GM13977 (cell line): ENCODE measurements around the gene VIPR2.

Experiments used
- DNase-seq: peaks from one replicate; pipeline ENCODE4 v3.0.0; 2012; ENCODE audit warnings: low spot score
- CTCF ChIP-seq: IDR thresholded peaks from 2 replicates; pipeline ENCODE4 v1.5.1; 2012; ENCODE audit warnings: mild to moderate bottlenecking, control low read depth; ENCODE audit not compliant: insufficient read depth; ENCODE audit errors: extremely low read depth, missing control alignments
- in situ Hi-C: fragments of 300-500 bp; cut with MboI; formaldehyde crosslinking; loops from one replicate; pipeline ENCODE4 v1.12.0; 2022; ENCODE audit warnings: low sequenced_read_pairs, low pct_unique_long_range_greater_than_20kb, mixed read lengths, inconsistent platforms; ENCODE audit not compliant: unreplicated experiment

The VIPR2 gene

GRCh38 chr7:159113056-159113455, 31.6 kb downstream of the VIPR2 start:
- in situ Hi-C loops: no loop called here
- TF ChIP-seq CTCF: no peak
- no peak for DNase-seq

- in situ Hi-C loops: no loop called here
- no peak for TF ChIP-seq CTCF
Measured at GRCh38 chr7:159112136-159113011, 32.3 kb downstream of the VIPR2 start.

GRCh38 chr7:159109653-159110035, 35.0 kb downstream of the VIPR2 start:
- DNase-seq: no peak
- in situ Hi-C loops: no loop called here

More at GRCh38 chr7:159112136-159113011, 32.3 kb downstream of the VIPR2 start:
- DNase-seq: no peak

GRCh38 chr7:159108941-159109652, 35.6 kb downstream of the VIPR2 start:
- no peak for TF ChIP-seq CTCF
- in situ Hi-C loops: no loop called here
- DNase-seq: no peak

More at GRCh38 chr7:159109653-159110035, 35.0 kb downstream of the VIPR2 start:
- TF ChIP-seq CTCF: no peak

- no peak for TF ChIP-seq CTCF
- in situ Hi-C loops: no loop called here
- DNase-seq: no peak
Measured at GRCh38 chr7:159108491-159108890, 36.2 kb downstream of the VIPR2 start.

GRCh38 chr7:159107161-159107892, 37.3 kb downstream of the VIPR2 start:
- DNase-seq: no peak
- no peak for TF ChIP-seq CTCF
- in situ Hi-C loops: no loop called here
